IMR-90 (cell line): ENCODE results near the gene TTC29.

Experiments used
- CTCF ChIP-seq: conservative IDR thresholded peaks from 2 replicates; pipeline ENCODE4 v1.5.1; 2012; ENCODE audit warnings: mild to moderate bottlenecking, low read depth, low read length, improper control_type of control experiment
- FOS ChIP-seq: fragments of 150-350 bp; IDR thresholded peaks from 2 replicates; pipeline ENCODE4 v1.6.1; 2016; ENCODE audit warnings: low read depth, low read length
- MXI1 ChIP-seq: IDR thresholded peaks from 2 replicates; pipeline ENCODE4 v1.6.1; 2012; ENCODE audit warnings: low read depth, mild to moderate bottlenecking, low read length, moderate library complexity, borderline replicate concordance
- POLR2A ChIP-seq: IDR thresholded peaks from 2 replicates; pipeline ENCODE4 v1.6.1; 2012; ENCODE audit warnings: mild to moderate bottlenecking, low read depth, low read length
- RFX5 ChIP-seq: IDR thresholded peaks from 2 replicates; pipeline ENCODE4 v1.8.0; 2012; ENCODE audit warnings: low read depth, mild to moderate bottlenecking, low read length, moderate library complexity
- SMC3 ChIP-seq: fragments of 150-350 bp; IDR thresholded peaks from 2 replicates; pipeline ENCODE4 v1.6.1; 2016; ENCODE audit warnings: low read depth, mild to moderate bottlenecking, antibody characterized with exemption, low read length, moderate library complexity

- TF ChIP-seq CTCF (no peak), MXI1 (no peak), SMC3 (no peak), RFX5 (no peak), FOS (no peak), POLR2A (no peak)
Measured at GRCh38 chr4:146890301-146890700, 55.4 kb downstream of the TTC29 start.
